H9 (cell line): ENCODE measurements around the gene FOXP2. TPM values are rescaled to one million over a fixed set of nuclear protein-coding genes. Genes with fewer than 3 reads are reported as not detected.

Experiments used
- DNase-seq: peaks from one replicate; pipeline ENCODE4 v3.0.0-alpha.2; 2017
- H2AFZ ChIP-seq: one replicate; pipeline ENCODE4 v1.6.1; 2013; ENCODE audit warnings: mild to moderate bottlenecking, low read length, control low read depth, moderate library complexity
- H2AK5ac ChIP-seq: 2 replicates; pipeline ENCODE4 v1.6.1; 2013; ENCODE audit warnings: low read length, control low read depth, mixed read lengths; ENCODE audit not compliant: insufficient read length
- H2BK120ac ChIP-seq: one replicate; pipeline ENCODE4 v1.6.1; 2013; ENCODE audit warnings: low read depth, mild to moderate bottlenecking, low read length, control low read depth, inconsistent platforms; ENCODE audit not compliant: poor library complexity, severe bottlenecking
- H2BK12ac ChIP-seq: 2 replicates; pipeline ENCODE4 v1.6.1; 2013; ENCODE audit warnings: low read length, control low read depth, mixed read lengths, low read depth; ENCODE audit not compliant: insufficient read length
- H2BK15ac ChIP-seq: 2 replicates; pipeline ENCODE4 v1.6.1; 2013; ENCODE audit warnings: low read depth, low read length, control low read depth
- H2BK20ac ChIP-seq: one replicate; pipeline ENCODE4 v1.6.1; 2013; ENCODE audit warnings: low read depth, mild to moderate bottlenecking, low read length, control low read depth, inconsistent platforms; ENCODE audit not compliant: poor library complexity, severe bottlenecking
- H2BK5ac ChIP-seq: 2 replicates; pipeline ENCODE4 v1.6.1; 2013; ENCODE audit warnings: low read length, control low read depth, mixed read lengths; ENCODE audit not compliant: insufficient read length
- H3K14ac ChIP-seq: 2 replicates; pipeline ENCODE4 v1.6.1; 2013; ENCODE audit warnings: low read length, control low read depth; ENCODE audit not compliant: insufficient read depth
- H3K18ac ChIP-seq: 2 replicates; pipeline ENCODE4 v1.6.1; 2013; ENCODE audit warnings: low read depth, mild to moderate bottlenecking, mixed read lengths, low read length, control low read depth; ENCODE audit not compliant: insufficient read length
- H3K23ac ChIP-seq: 2 replicates; pipeline ENCODE4 v1.6.1; 2013; ENCODE audit warnings: low read length, control low read depth, mixed read lengths, low read depth; ENCODE audit not compliant: insufficient read length
- H3K23me2 ChIP-seq: 2 replicates; pipeline ENCODE4 v1.6.1; 2013; ENCODE audit warnings: low read depth, mild to moderate bottlenecking, mixed read lengths, low read length, control low read depth; ENCODE audit not compliant: insufficient read length, poor library complexity, severe bottlenecking
- H3K27ac ChIP-seq: 2 replicates; pipeline ENCODE4 v1.5.1; 2013; ENCODE audit warnings: low read length, control low read depth, mixed read lengths, low read depth; ENCODE audit not compliant: insufficient read length
- H3K27me3 ChIP-seq: 2 replicates; pipeline ENCODE4 v1.6.1; 2013; ENCODE audit warnings: low read length, control low read depth, inconsistent platforms; ENCODE audit not compliant: insufficient read depth
- H3K4ac ChIP-seq: 2 replicates; pipeline ENCODE4 v1.6.1; 2013; ENCODE audit warnings: low read depth, mild to moderate bottlenecking, control low read depth, inconsistent platforms, low read length, moderate library complexity
- H3K4me1 ChIP-seq: 2 replicates; pipeline ENCODE4 v1.6.1; 2013; ENCODE audit warnings: low read length, control low read depth, inconsistent platforms; ENCODE audit not compliant: insufficient read depth
- H3K4me2 ChIP-seq: 2 replicates; pipeline ENCODE4 v1.6.1; 2013; ENCODE audit warnings: low read length, control low read depth, mixed read lengths; ENCODE audit not compliant: insufficient read length, insufficient read depth
- H3K56ac ChIP-seq: 2 replicates; pipeline ENCODE4 v1.6.1; 2013; ENCODE audit warnings: low read depth, mild to moderate bottlenecking, mixed read lengths, low read length, control low read depth; ENCODE audit not compliant: insufficient read length
- H3K79me1 ChIP-seq: 2 replicates; pipeline ENCODE4 v1.6.1; 2013; ENCODE audit warnings: low read depth, mild to moderate bottlenecking, moderate library complexity, low read length, control low read depth, inconsistent platforms; ENCODE audit not compliant: insufficient read depth, poor library complexity, severe bottlenecking
- H3K79me2 ChIP-seq: 2 replicates; pipeline ENCODE4 v1.6.1; 2013; ENCODE audit warnings: low read length, control low read depth, inconsistent platforms; ENCODE audit not compliant: insufficient read depth
- H3K9ac ChIP-seq: 2 replicates; pipeline ENCODE4 v1.6.1; 2013; ENCODE audit warnings: low read length, control low read depth, mixed read lengths; ENCODE audit not compliant: insufficient read length; ENCODE audit errors: extremely low read depth
- H3K9me3 ChIP-seq: one replicate; pipeline ENCODE4 v1.6.1; 2013; ENCODE audit warnings: low read depth, low read length, inconsistent platforms; ENCODE audit not compliant: control insufficient read depth
- H3T11ph ChIP-seq: one replicate; pipeline ENCODE4 v1.6.1; 2013; ENCODE audit warnings: mild to moderate bottlenecking, low read length, control low read depth, inconsistent platforms
- H4K20me1 ChIP-seq: one replicate; pipeline ENCODE4 v1.6.1; 2013; ENCODE audit not compliant: control insufficient read depth, insufficient read length, insufficient read depth
- H4K5ac ChIP-seq: 2 replicates; pipeline ENCODE4 v1.6.1; 2013; ENCODE audit warnings: low read depth, mild to moderate bottlenecking, mixed read lengths, low read length, control low read depth; ENCODE audit not compliant: insufficient read length
- H4K8ac ChIP-seq: replicated peaks from 2 replicates; pipeline ENCODE4 v1.6.1; 2013; ENCODE audit warnings: low read length, control low read depth, mixed read lengths, low read depth; ENCODE audit not compliant: insufficient read length
- H4K91ac ChIP-seq: 2 replicates; pipeline ENCODE4 v1.6.1; 2013; ENCODE audit warnings: low read depth, mild to moderate bottlenecking, moderate library complexity, mixed read lengths, low read length, control low read depth; ENCODE audit not compliant: insufficient read length
- H3K27ac Mint-ChIP-seq, 3 experiments: 2 replicates in 2 of 3; 3 replicates in 1 of 3; pipeline ENCODE4 v1.8.0; 2020 to 2021; ENCODE audit warnings: mixed read lengths in 3 of 3, mild to moderate bottlenecking in 1 of 3, moderate library complexity in 1 of 3
- H3K27me3 Mint-ChIP-seq: 2 replicates; pipeline ENCODE4 v1.8.0; 2021; ENCODE audit warnings: low read depth, mild to moderate bottlenecking, moderate library complexity, mixed read lengths
- H3K36me3 Mint-ChIP-seq, 3 experiments: 2 replicates in 2 of 3; 3 replicates in 1 of 3; pipeline ENCODE4 v1.8.0; 2020 to 2021; ENCODE audit warnings: low read depth in 3 of 3, mixed read lengths in 3 of 3; ENCODE audit not compliant: insufficient read depth in 1 of 3
- H3K4me1 Mint-ChIP-seq, 2 experiments: 2 replicates each; pipeline ENCODE4 v1.8.0; 2020; ENCODE audit warnings: mixed read lengths in 2 of 2
- H3K4me3 Mint-ChIP-seq, 2 experiments: 2 replicates in 1 of 2; 3 replicates in 1 of 2; pipeline ENCODE4 v1.8.0; 2020 to 2021; ENCODE audit warnings: mild to moderate bottlenecking in 2 of 2, mixed read lengths in 2 of 2, moderate library complexity in 1 of 2
- H3K9me3 Mint-ChIP-seq, 2 experiments: 2 replicates in 1 of 2; 3 replicates in 1 of 2; pipeline ENCODE4 v1.8.0; 2020; ENCODE audit warnings: mild to moderate bottlenecking in 2 of 2, mixed read lengths in 2 of 2, moderate library complexity in 1 of 2
- WGBS: extraction: QIAGEN DNeasy Blood & Tissue Kit; methylation state at CpG from one replicate; pipeline ENCODE4 v1.1.7; 2013; ENCODE audit warnings: missing lambda C conversion rate, low lambda C conversion rate, mixed read lengths; ENCODE audit not compliant: insufficient read length; ENCODE audit errors: extremely low coverage; 5-methylcytosine and 5-hydroxymethylcytosine counted together
- total RNA-seq: library from RNA; stranded (reverse); gene quantifications from 2 replicates; pipeline ENCODE4 v1.2.1, GENCODE V29; 2021
- TF ChIP-seq, protein P1 (sequence below): fragments of 200-600 bp; sonication (generic); conservative IDR thresholded peaks from 3 replicates; pipeline ENCODE4 v1.8.0; 2021; ENCODE audit warnings: antibody characterized with exemption, mild to moderate bottlenecking

FOXP2 gene
- total RNA-seq, 1 experiment from 2014 or later = not detected

DNA sequence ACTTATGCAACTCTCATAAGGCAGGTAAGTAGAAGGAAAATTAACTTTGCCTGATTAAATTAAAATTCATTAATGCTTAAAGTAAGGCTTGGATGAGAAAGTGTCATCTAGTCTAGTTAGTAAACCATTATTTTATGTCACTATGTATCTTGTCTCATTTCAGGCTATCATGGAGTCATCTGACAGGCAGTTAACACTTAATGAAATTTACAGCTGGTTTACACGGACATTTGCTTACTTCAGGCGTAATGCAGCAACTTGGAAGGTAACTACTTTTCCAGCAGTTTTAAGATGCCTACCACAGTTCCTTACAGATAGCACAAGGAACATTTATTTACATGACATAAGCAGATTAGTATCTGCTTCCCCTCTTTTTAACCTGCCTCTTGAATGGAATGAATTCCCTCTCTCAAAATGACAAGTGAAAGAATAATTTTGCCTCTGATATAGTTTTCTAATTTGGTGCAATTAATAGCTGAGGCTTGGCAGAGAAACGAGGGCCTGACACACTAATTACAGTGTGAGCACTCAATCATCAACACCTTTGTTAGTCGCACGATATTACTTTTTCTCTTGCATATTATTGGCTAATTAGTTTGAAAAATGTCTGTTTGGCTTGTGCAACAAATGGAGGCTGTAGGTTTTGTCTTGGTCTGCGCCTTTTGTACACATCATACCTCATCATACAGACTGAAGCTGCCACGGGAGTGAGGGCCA, 245.0 kb downstream of the FOXP2 start:
- H3K27ac ChIP-seq = no peak overlapping the region
- H3K4me1 Mint-ChIP-seq = peaks cover 32 to 42% of the 10 kb centered on the region in 2 experiments

More for the DNA sequence above, 245.0 kb downstream of the FOXP2 start:
- H3K9me3 ChIP-seq = no peaks in the 10 kb centered on the region
- peaks cover 9% of the 10 kb centered on the region for H3K4me1 ChIP-seq
- H3K23me2 ChIP-seq = no peaks in the 10 kb centered on the region
- H3K56ac ChIP-seq = no peak overlapping the region
- WGBS = no CpG with 5 or more reads among the region's 7 CpGs
- no peaks in the 10 kb centered on the region for H3K27me3 Mint-ChIP-seq
- H3K9me3 Mint-ChIP-seq = no peaks in the 10 kb centered on the region
- no peaks in the 10 kb centered on the region for H4K20me1 ChIP-seq
- H3K4me3 Mint-ChIP-seq = no peak overlapping the region; a peak in 1 of 5 replicates
- H4K91ac ChIP-seq = no peak overlapping the region
- no peaks in the 10 kb centered on the region for H3K27me3 ChIP-seq
- H3T11ph ChIP-seq = no peak overlapping the region
- H2BK120ac ChIP-seq = no peak overlapping the region
- no peaks in the 10 kb centered on the region for H3K79me2 ChIP-seq
- no peak overlapping the region for H2AFZ ChIP-seq
- H3K27ac Mint-ChIP-seq = peak overlapping the region; percentile 17 to 93 (median 30); a peak in 3 of 7 replicates
- H3K18ac ChIP-seq = no peak overlapping the region
- H4K8ac ChIP-seq = no peak overlapping the region
- H3K9ac ChIP-seq = no peak overlapping the region
- DNase-seq = no peak
- H2AK5ac ChIP-seq = no peak overlapping the region
- H4K5ac ChIP-seq = no peak overlapping the region
- H3K4ac ChIP-seq = no peak overlapping the region
- no peak overlapping the region for H2BK5ac ChIP-seq
- H3K4me2 ChIP-seq = no peak overlapping the region
- no peak overlapping the region for H3K14ac ChIP-seq
- no peak overlapping the region for H2BK15ac ChIP-seq
- H2BK12ac ChIP-seq = no peak overlapping the region
- TF ChIP-seq, protein P1, sequence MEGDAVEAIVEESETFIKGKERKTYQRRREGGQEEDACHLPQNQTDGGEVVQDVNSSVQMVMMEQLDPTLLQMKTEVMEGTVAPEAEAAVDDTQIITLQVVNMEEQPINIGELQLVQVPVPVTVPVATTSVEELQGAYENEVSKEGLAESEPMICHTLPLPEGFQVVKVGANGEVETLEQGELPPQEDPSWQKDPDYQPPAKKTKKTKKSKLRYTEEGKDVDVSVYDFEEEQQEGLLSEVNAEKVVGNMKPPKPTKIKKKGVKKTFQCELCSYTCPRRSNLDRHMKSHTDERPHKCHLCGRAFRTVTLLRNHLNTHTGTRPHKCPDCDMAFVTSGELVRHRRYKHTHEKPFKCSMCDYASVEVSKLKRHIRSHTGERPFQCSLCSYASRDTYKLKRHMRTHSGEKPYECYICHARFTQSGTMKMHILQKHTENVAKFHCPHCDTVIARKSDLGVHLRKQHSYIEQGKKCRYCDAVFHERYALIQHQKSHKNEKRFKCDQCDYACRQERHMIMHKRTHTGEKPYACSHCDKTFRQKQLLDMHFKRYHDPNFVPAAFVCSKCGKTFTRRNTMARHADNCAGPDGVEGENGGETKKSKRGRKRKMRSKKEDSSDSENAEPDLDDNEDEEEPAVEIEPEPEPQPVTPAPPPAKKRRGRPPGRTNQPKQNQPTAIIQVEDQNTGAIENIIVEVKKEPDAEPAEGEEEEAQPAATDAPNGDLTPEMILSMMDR = no peak
- H3K36me3 Mint-ChIP-seq = no peaks in the 10 kb centered on the region
- no peak overlapping the region for H3K23ac ChIP-seq
- H3K79me1 ChIP-seq = no peaks in the 10 kb centered on the region
- H2BK20ac ChIP-seq = no peak overlapping the region
